ENCODE data around the gene ITPR1. TPM values are rescaled to one million over a fixed set of nuclear protein-coding genes. Genes with fewer than 3 reads are reported as not detected.

The ITPR1 gene
- total RNA-seq, 2 experiments from 2014 or later, result 58.4 to 59.5 TPM

DNA sequence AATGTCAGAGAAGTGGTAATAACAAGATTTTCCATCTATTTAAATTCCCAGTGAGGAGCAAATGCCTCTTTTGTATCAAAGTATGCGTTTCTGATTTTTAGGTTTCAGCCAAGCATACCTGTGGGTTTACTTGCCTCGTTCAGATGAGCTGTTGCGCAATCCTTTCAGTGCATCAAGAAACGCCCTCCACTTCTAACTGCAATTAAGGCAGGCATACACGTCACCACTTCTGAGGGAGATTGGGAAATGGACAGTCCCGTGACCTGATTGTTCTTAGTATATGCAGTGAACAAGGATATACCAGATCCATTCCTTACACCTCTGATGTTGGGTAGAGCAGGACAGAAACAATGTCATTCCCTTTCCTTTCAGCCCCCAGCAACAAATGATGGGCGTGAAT, 219.0 kb downstream of the ITPR1 start:
- Mint-ChIP-seq H3K36me3 (peaks cover 18% of the 10 kb centered on the region), H3K27ac (peak overlapping the region; percentile 11), H3K27me3 (no peaks in the 10 kb centered on the region), H3K4me1 (peaks cover 8% of the 10 kb centered on the region), H3K4me3 (no peak overlapping the region), H3K9me3 (no peaks in the 10 kb centered on the region)
- DNase-seq, result no peak

DNA sequence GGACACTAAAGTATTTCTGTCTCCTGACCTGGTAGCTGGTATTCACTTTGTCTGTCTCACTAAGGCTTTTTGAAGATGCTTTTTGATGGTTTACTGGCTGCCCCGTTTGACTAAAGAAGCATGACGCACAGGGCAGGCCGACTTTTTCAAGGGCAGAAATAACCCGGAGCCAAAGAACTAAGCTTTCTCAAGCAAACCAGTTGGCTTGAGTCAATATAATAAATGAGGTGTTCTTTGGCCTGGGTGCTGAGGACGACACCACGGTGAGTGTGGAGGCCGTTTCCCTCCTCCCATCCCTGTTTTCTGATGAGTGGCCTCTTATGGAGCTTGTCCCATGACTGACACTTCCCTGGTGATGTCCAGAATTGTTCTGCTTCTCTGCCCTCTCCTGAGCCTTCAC, 220.9 kb downstream of the ITPR1 start:
- no peak for DNase-seq
- Mint-ChIP-seq H3K36me3 (peaks cover 18% of the 10 kb centered on the region), H3K9me3 (no peaks in the 10 kb centered on the region), H3K27me3 (no peaks in the 10 kb centered on the region), H3K4me1 (peaks cover 5% of the 10 kb centered on the region), H3K4me3 (no peak overlapping the region), H3K27ac (no peak overlapping the region)

DNA sequence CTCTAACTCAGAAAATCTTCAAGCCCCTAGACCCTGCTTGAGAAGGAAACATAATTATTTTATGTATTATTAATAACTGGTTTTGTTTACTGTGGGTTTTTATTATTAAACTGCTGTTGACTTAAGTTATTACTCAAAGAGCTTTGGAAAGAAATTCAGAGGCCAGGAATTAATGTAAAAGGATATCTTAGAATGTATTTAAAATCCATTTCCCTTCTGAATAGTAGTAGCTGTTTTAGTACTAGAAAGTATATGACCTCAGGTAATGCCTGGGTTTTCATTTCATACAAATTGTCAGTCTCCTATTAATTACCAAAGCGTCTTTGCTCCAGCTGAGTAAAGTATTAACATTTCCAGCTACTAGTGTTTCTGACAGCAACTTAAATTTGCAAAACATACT, 223.1 kb downstream of the ITPR1 start:
- Mint-ChIP-seq H3K27me3 (no peaks in the 10 kb centered on the region), H3K9me3 (no peaks in the 10 kb centered on the region), H3K4me3 (no peak overlapping the region), H3K27ac (no peak overlapping the region), H3K4me1 (peaks cover 14% of the 10 kb centered on the region), H3K36me3 (peaks cover 17% of the 10 kb centered on the region)
- no peak for DNase-seq

DNA sequence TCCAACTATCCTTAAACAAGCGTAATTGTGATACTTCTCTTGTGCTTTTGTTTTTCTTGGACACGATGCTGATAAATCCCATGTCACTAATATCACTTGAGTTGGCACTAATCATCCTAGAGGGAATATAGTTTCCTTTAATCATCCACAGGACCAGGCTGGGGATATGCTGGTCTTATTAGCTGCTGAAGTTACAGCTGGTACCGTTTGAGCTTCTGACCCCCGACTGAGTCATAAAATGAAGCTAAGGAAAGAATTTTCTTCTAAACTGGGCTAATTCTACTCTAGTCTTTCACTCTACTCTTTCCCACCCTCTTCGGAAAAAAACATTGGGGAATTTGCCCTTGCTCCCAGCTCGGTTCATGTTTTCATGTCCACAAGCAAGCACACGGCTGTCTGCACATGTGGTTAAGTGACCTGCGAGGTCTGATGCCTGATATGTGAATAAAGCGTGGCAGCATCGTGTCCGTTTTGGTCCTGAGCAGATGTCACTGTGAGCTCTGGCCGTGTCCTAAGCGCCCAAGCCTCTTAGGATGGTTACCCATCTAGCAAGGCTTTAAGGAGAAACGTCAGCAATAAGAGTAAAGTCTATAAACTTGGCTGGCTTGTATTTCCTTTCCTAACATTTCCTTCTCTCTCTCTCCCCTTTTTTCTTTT, 223.7 kb downstream of the ITPR1 start:
- peak overlapping the region; percentile 39 for H3K27ac Mint-ChIP-seq
- no peaks in the 10 kb centered on the region for H3K27me3 Mint-ChIP-seq
- no peak overlapping the region for H3K4me3 Mint-ChIP-seq
- H3K9me3 Mint-ChIP-seq, result no peaks in the 10 kb centered on the region
- peaks cover 16% of the 10 kb centered on the region for H3K4me1 Mint-ChIP-seq
- DNase-seq, result no peak
- H3K36me3 Mint-ChIP-seq, result peaks cover 18% of the 10 kb centered on the region

DNA sequence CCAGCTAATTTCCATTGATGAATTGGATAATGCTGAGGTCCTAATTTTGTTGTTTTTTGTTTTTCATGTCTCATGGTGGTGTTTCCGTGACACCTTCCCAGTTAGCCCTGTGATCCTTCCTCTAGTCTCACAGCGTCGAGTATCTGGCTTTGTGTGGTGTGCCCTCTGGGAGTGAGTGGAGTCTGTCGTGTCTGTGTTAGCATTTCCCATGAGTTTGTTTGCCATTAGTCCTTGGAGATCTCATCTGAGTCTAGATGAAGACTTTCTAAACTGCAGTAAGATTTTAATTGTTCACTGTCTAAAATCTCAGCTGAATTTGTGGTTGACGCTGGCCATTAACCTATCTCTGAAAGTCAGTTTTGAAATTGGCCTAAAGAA, 224.2 kb downstream of the ITPR1 start:
- Mint-ChIP-seq H3K9me3 (no peaks in the 10 kb centered on the region), H3K36me3 (peaks cover 15% of the 10 kb centered on the region), H3K27me3 (no peaks in the 10 kb centered on the region), H3K4me1 (peaks cover 21% of the 10 kb centered on the region), H3K27ac (peak overlapping the region; percentile 5), H3K4me3 (no peak overlapping the region)
- no peak for DNase-seq

DNA sequence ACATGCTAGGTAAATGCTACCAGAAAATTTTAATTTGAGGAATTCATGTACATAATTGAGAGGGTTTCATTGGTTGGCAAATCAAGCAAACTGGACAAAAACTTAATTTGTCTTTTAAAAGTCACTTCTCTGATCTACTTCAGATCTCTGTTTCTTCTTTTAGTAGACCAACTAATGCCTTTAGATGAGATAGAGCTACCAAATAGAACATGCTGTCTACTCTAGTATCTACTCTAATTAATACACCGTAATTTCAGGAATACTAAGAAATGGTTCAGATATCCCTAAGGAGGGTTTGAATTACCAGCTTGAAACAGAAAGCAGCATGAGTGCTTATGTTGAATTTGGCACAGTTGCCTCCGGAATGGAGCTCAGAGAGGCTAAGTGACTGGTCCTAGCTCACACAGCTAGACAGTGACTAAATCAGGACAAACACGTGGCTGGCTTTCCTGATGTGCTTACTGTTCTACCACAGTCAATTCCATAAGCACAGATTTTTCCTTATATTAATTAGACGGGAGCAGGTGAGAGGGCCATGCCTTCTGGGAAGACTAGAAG, 225.1 kb downstream of the ITPR1 start:
- H3K36me3 Mint-ChIP-seq, result peaks cover 12% of the 10 kb centered on the region
- no peak for DNase-seq
- no peak overlapping the region for H3K27ac Mint-ChIP-seq
- H3K27me3 Mint-ChIP-seq, result no peaks in the 10 kb centered on the region
- H3K4me1 Mint-ChIP-seq, result peaks cover 28% of the 10 kb centered on the region
- H3K4me3 Mint-ChIP-seq, result no peak overlapping the region
- H3K9me3 Mint-ChIP-seq, result no peaks in the 10 kb centered on the region

DNA sequence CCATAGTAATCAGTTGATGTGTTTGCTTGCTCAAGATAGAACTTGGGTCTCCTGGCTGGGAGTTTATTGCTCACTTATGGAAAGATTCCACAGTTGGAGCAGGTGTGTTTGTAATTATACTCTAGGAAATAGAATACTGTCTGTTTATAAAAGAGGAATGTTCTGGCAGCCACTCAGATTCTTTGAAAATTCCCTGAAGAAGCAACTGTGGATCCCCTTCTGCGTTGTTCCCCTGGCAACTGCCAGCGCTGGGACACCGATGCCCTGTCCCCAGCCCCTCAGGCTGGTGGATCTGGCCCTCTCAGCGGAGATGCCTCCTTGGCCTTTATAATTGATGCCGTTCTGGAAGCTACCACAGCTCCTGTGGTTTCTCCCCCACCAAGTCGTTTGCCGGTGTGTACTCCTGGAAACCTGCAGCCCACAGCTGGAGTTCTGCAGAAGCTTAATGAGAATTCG, 225.9 kb downstream of the ITPR1 start:
- Mint-ChIP-seq H3K4me3 (no peak overlapping the region), H3K27ac (no peak overlapping the region), H3K36me3 (peaks cover 12% of the 10 kb centered on the region), H3K9me3 (no peaks in the 10 kb centered on the region), H3K4me1 (peaks cover 35% of the 10 kb centered on the region), H3K27me3 (no peaks in the 10 kb centered on the region)
- no peak for DNase-seq

DNA sequence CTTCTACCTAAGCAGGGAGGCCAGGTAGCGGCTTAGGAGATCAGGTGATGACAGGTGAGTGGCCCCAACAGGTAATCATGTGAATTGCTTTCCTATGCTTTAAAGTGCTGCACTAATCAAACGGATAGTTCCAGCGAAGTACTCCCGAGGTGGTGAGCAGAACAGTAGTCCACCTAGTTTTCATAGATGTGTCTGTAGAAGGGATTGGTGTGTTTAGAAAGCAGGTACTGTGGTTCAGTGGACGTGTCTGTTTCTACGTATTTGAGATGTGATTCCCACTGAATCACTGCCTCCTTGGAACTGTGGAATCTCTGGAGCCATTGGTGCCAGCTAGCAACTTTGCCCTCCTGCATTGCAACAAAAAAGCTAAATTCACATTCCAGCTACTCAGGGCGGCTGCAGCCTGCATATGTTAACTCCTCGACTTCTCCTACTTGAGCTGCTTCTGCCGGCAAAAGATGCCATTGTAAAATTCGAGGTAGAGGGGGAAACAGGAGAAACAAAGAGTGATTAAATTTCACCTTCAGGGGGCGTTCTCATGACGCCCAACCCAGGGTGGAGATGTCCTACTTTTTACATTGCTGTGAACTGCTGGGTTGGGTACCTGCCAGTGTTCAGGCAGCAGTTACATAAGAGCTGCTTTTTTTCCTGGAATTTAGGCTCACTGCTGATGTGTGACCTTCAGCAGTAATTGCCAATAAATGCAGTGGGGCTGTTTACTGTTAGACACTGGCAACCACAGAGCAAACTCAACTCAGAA, 227.3 kb downstream of the ITPR1 start:
- peak overlapping the region; percentile 21 for H3K27ac Mint-ChIP-seq
- peaks cover 9% of the 10 kb centered on the region for H3K36me3 Mint-ChIP-seq
- no peak for DNase-seq
- H3K27me3 Mint-ChIP-seq, result no peaks in the 10 kb centered on the region
- no peaks in the 10 kb centered on the region for H3K9me3 Mint-ChIP-seq
- no peak overlapping the region for H3K4me3 Mint-ChIP-seq
- peaks cover 41% of the 10 kb centered on the region for H3K4me1 Mint-ChIP-seq

DNA sequence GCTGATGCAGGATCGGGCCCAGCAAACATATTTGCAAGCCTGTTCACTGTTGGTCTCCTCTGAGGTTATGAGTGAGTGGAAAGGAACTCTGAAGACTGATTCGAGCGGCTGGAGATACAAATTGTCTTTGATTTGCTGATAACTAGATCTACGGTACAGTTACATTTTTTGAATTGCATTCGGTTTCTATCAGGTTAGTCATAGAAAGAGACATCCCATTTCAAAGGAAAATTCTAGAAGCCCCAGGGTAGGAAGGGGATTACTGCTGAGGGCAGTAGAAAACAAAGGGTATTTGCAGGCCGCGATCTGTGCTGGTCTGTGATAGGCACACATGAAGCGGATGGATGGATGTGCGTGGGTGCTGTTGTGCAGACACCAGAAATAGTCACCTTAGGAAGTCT, 228.4 kb downstream of the ITPR1 start:
- peaks cover 41% of the 10 kb centered on the region for H3K4me1 Mint-ChIP-seq
- peaks cover 10% of the 10 kb centered on the region for H3K36me3 Mint-ChIP-seq
- peak overlapping the region; percentile 70 for H3K27ac Mint-ChIP-seq
- H3K9me3 Mint-ChIP-seq, result no peaks in the 10 kb centered on the region
- H3K4me3 Mint-ChIP-seq, result no peak overlapping the region
- DNase-seq, result no peak
- H3K27me3 Mint-ChIP-seq, result no peaks in the 10 kb centered on the region

DNA sequence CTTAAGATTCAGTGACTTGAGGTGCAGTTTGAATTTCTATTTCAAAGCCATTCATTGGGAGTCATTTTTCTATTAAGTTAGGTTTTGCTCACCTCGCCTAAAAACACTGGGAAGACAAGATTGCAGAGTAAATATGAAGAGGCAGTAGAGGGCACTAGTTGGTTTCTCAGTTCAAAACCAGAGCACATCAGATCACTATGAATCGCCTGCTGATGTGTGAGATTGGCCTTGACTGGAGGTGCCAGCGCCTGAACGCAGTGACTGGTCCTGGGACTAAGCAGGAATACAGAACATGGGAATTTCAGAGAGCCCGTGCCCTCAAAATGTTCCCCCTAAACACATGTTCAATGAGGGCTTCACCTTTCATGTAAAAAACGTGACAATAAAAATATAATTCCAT, 229.0 kb downstream of the ITPR1 start:
- Mint-ChIP-seq H3K36me3 (peaks cover 8% of the 10 kb centered on the region), H3K27ac (peak overlapping the region; percentile 70), H3K4me1 (peaks cover 41% of the 10 kb centered on the region), H3K27me3 (no peaks in the 10 kb centered on the region), H3K9me3 (no peaks in the 10 kb centered on the region), H3K4me3 (no peak overlapping the region)
- peak; percentile 24 for DNase-seq

DNA sequence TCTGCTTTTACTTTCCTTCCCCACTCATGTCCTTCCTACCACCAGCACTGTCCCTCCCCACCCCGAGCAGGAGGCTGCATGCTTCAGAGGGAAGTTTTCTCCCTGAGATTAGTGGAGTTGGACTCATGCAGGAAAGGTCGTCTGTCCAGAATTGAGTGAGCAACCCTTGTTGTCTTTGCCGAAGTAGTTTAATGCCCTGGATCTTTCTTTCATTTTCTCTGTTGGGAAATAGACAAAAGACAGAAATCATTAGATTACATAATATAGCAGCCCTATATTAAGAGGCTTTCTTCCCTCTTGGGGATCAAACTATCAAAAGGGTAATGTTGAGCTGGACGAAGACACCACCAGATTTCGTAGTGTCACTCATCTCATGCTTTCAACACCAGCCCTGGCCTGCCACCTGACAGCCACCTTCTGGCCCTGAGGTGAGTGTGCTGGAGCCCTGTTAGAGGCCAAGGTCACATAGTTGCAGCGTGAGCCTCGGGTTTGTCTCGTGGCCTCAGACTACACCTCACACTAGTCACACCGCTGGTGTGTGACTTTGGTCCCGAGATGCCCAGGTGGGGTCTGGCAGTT, 231.0 kb downstream of the ITPR1 start:
- Mint-ChIP-seq H3K27me3 (no peaks in the 10 kb centered on the region), H3K9me3 (no peaks in the 10 kb centered on the region), H3K4me1 (peaks cover 43% of the 10 kb centered on the region), H3K27ac (no peak overlapping the region), H3K36me3 (peaks cover 12% of the 10 kb centered on the region), H3K4me3 (no peak overlapping the region)
- no peak for DNase-seq

DNA sequence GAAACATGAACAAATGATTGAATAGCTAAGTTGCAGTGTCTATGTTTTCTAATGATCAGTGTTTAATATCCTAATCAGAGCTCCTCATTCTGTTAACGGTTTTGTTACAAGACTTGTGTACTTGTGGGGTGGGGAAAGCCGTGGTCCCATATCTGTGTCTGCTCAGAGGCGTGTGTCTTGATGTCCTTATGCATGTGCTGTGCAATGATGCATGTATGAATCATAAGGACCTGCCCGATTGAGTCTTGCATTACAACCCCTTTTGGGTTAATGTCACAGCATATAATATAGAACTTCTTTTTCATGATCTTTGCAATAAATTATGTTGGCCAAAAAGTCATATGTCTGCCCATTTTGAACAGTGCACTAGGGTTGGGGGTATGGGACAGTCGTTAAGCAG, 233.4 kb downstream of the ITPR1 start:
- no peaks in the 10 kb centered on the region for H3K9me3 Mint-ChIP-seq
- H3K4me1 Mint-ChIP-seq, result peaks cover 33% of the 10 kb centered on the region
- H3K27ac Mint-ChIP-seq, result no peak overlapping the region
- H3K4me3 Mint-ChIP-seq, result no peak overlapping the region
- no peak for DNase-seq
- peaks cover 15% of the 10 kb centered on the region for H3K36me3 Mint-ChIP-seq
- H3K27me3 Mint-ChIP-seq, result no peaks in the 10 kb centered on the region

DNA sequence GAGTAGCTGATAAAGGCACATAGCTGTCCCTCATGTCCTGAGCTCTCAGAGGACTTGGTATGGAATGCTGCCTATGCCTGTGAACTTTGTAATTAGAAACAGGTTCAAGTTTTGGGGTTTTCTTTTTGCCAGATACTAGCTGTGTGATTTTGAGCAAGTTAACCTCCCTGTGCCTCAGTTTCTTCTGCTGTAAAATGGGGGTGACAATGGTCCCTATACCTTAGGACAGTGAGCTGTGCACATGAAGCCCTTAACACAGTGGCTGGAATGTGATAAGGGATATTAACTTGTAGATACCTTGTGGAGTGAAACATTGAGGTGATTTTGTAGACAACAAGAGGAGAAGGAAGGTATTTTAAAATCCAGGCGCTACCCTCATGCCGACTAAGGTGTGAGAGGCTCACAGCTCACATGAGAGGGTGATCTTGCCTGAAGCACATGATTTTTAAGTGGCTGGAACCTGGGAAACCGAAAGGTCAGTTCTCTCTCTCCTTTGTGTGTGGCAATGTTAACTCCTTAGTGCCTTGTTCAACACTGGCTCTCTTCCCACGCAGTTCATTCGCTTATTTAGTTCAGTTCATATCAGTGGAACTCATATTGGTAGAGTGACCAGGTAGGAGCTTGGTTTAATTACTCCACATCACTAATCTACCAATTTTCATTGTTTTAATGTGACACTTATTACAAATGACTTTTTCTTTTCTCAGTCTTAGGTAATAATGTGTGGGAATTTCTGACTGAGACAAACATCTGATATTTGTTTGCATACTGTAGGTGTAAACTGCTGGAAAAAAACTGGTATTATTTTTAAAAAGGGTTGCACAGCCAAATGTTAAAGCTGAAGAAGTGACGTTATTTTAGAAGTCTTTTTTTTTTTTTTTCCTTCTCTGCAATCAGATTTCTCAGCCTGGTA, 236.2 kb downstream of the ITPR1 start:
- Mint-ChIP-seq H3K27me3 (no peaks in the 10 kb centered on the region), H3K4me3 (no peak overlapping the region), H3K27ac (no peak overlapping the region), H3K36me3 (peaks cover 29% of the 10 kb centered on the region), H3K9me3 (no peaks in the 10 kb centered on the region), H3K4me1 (peaks cover 18% of the 10 kb centered on the region)
- no peak for DNase-seq

DNA sequence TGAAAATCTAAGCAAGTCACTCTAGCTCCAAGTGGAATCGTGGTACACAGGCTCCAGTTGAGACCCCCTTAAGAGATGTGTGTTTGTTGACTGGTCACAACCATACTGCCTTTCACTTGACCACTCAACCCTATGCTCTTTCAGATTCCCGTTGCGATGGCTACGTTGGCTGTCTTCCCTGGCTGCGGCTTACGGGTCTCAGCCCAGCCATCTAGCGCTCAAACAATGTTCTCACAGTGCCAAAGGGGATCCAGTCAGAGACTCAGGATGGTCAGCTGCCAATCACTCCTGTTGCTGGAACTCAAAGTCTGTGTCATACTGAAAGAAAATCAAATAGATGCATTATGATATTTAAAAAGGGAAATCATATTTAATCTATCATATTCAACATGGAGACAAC, 237.6 kb downstream of the ITPR1 start:
- no peak overlapping the region for H3K4me3 Mint-ChIP-seq
- no peak overlapping the region for H3K27ac Mint-ChIP-seq
- H3K4me1 Mint-ChIP-seq, result peaks cover 25% of the 10 kb centered on the region
- no peaks in the 10 kb centered on the region for H3K9me3 Mint-ChIP-seq
- DNase-seq, result no peak
- H3K36me3 Mint-ChIP-seq, result peaks cover 40% of the 10 kb centered on the region
- no peaks in the 10 kb centered on the region for H3K27me3 Mint-ChIP-seq
